IPS-NIHi7 (cell line): ENCODE results near the gene PPP4R2.

ENCODE experiments used
- DNase-seq: peaks from one replicate; pipeline ENCODE4 v3.0.0; 2012; ENCODE audit warnings: mixed read lengths; ENCODE audit errors: extremely low spot score

The PPP4R2 gene

DNA sequence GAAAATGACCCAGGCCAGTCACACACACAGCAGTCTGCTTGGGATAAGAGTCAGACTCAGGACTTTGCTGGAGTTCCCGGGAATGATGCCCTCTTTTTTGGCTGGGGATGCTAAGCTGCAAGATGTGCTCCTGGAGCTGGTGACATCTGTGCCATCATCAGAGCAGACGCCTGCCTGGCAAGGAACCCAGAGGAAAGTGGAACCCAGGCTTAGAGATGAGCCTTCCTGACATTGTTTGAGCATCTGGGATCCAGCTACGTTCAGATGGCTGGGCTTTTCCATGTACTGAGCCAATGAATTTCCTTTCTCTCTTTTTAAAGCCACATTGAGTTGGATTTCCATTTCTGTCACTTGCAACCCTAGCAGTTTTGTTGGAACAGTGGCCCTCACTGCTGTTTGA lies 118.1 kb downstream of the PPP4R2 start:
- no peak for DNase-seq

- no peak for DNase-seq
These were observed 119.2 kb downstream of the PPP4R2 start for GRCh38 chr3:73115806-73116205.
